NB4 (cell line): ENCODE results near the gene SKIC8.

Experiments
- MAX ChIP-seq: IDR thresholded peaks from 2 replicates; pipeline ENCODE4 v1.6.1; 2011; ENCODE audit warnings: low read depth, low read length
- POLR2A ChIP-seq: IDR thresholded peaks from 2 replicates; pipeline ENCODE4 v1.6.1; 2011; ENCODE audit warnings: mild to moderate bottlenecking; ENCODE audit not compliant: insufficient read length; ENCODE audit errors: extremely low read depth
- TF ChIP-seq, protein P1 (sequence below): IDR thresholded peaks from one replicate; pipeline ENCODE4 v1.5.1; 2012; ENCODE audit warnings: low read depth, low read length

- TF ChIP-seq, protein P1, sequence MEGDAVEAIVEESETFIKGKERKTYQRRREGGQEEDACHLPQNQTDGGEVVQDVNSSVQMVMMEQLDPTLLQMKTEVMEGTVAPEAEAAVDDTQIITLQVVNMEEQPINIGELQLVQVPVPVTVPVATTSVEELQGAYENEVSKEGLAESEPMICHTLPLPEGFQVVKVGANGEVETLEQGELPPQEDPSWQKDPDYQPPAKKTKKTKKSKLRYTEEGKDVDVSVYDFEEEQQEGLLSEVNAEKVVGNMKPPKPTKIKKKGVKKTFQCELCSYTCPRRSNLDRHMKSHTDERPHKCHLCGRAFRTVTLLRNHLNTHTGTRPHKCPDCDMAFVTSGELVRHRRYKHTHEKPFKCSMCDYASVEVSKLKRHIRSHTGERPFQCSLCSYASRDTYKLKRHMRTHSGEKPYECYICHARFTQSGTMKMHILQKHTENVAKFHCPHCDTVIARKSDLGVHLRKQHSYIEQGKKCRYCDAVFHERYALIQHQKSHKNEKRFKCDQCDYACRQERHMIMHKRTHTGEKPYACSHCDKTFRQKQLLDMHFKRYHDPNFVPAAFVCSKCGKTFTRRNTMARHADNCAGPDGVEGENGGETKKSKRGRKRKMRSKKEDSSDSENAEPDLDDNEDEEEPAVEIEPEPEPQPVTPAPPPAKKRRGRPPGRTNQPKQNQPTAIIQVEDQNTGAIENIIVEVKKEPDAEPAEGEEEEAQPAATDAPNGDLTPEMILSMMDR, result no peak
- TF ChIP-seq POLR2A, result no peak
- TF ChIP-seq MAX, result no peak
Observed at GRCh38 chr15:78261062-78261461, 38.3 kb downstream of the SKIC8 start.
